Astrocyte of the spinal cord (primary cell): ENCODE results near the gene VTA1.
A peak's percentile ranks its signal among the peaks of the same experiment; 100 is the strongest.
"Not testable (repeated sequence)": the region's sequence is repeated elsewhere in the genome, so short reads cannot be mapped to it uniquely, and the experiment has no call there.

ENCODE experiments used
- DNase-seq: peaks from one replicate; pipeline ENCODE4 v3.0.0; 2011; ENCODE audit warnings: low read depth, low spot score
- H3K4me3 ChIP-seq: 2 replicates; pipeline ENCODE4 v1.5.1; 2011; ENCODE audit warnings: low read depth, mild to moderate bottlenecking, low read length, moderate library complexity
- CTCF ChIP-seq: IDR thresholded peaks from 2 replicates; pipeline ENCODE4 v1.5.1; 2012; ENCODE audit warnings: low read depth, mild to moderate bottlenecking, low read length, inconsistent platforms
- in situ Hi-C: cut with HindIII; loops from 2 replicates; pipeline ENCODE4 v1.10.0; 2017; ENCODE audit warnings: low sequenced_read_pairs

The VTA1 gene

GRCh38 chr6:142146828-142147662 lies at the start of gene VTA1, which contains the start of gene NMBR:
VTA1 (plus strand) TSS chr6:142147263; CDS start chr6:142147288, 25 bp downstream.
NMBR (minus strand) TSS chr6:142147122; CDS start chr6:142088658, 58,464 bp downstream.
- H3K4me3 ChIP-seq: peak within 1 kb of the TSS; percentile 95
- TF ChIP-seq CTCF: peak; percentile 93

GRCh38 chr6:142104820-142105219 lies 42.2 kb upstream of the VTA1 start:
- in situ Hi-C loops, H3K4me3 ChIP-seq, DNase-seq: not testable (repeated sequence)

More at GRCh38 chr6:142146828-142147662, at the start of gene VTA1, which contains the start of gene NMBR:
- in situ Hi-C loops: no loop called here
- peak; percentile 99 for DNase-seq

GRCh38 chr6:142110820-142111219 lies 36.2 kb upstream of the VTA1 start:
- DNase-seq, in situ Hi-C loops, H3K4me3 ChIP-seq: not testable (repeated sequence)

GRCh38 chr6:142112451-142113061 lies 34.5 kb upstream of the VTA1 start:
- DNase-seq: peak; percentile 72
- in situ Hi-C loops: no loop called here
- H3K4me3 ChIP-seq: no peak overlapping the region
- peak; percentile 69 for TF ChIP-seq CTCF

GRCh38 chr6:142117366-142117765 lies 29.7 kb upstream of the VTA1 start:
- TF ChIP-seq CTCF: no peak
- in situ Hi-C loops: no loop called here
- DNase-seq: no peak
- no peak overlapping the region for H3K4me3 ChIP-seq

- in situ Hi-C loops: no loop called here
- no peak for TF ChIP-seq CTCF
- H3K4me3 ChIP-seq: no peak overlapping the region
- DNase-seq: no peak
These were observed 28.7 kb upstream of the VTA1 start for GRCh38 chr6:142118328-142118727.

- no peak for DNase-seq
- in situ Hi-C loops: no loop called here
- no peak for TF ChIP-seq CTCF
- no peak overlapping the region for H3K4me3 ChIP-seq
These were observed 28.1 kb upstream of the VTA1 start for GRCh38 chr6:142118925-142119324.
